Measurements from ENCODE around the gene CDYL. TPM values are rescaled to one million over a fixed set of nuclear protein-coding genes. Genes with fewer than 3 reads are reported as not detected.
A peak's percentile ranks its signal among the peaks of the same experiment; 100 is the strongest.
"Not testable (repeated sequence)": the region's sequence is repeated elsewhere in the genome, so short reads cannot be mapped to it uniquely, and the experiment has no call there.

CDYL gene
- total RNA-seq, 1 experiment from 2014 or later: 4.2 TPM

DNA sequence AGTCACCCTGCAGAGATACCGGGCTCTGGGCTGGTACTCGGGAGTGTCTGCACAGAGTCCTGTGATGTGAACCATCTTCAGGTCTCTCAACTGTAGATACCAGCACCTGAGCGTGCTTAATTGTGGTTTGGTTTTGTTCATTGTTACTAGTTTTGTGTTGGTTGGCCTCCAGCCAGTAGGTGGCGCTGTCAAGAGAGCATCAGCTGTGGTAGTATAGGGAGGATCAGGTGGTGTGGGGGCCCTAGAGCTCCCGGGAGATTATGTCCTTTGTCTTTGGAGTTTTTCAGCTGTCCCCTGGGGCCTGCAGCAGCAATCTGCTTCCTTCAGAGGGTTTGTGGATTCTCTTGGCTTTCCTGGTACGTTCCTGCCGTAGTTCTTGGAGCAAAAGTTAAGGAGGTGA lies 67.9 kb downstream of the CDYL start:
- Histone ChIP-seq H3K4me2 (ENCODE audit: low read depth, low read length, poor library complexity, severe bottlenecking) (no peak overlapping the region), H3K27me3 (ENCODE audit: low read length) (no peaks in the 10 kb centered on the region), H3K9me3 (ENCODE audit: low read length) (peaks cover 3% of the 10 kb centered on the region), H3K27ac (ENCODE audit: low read length) (no peak overlapping the region), H2AFZ (ENCODE audit: low read length) (no peak overlapping the region), H3K9me2 (replicated peaks; ENCODE audit: insufficient read depth, low read length) (no peaks in the 10 kb centered on the region), H3K79me2 (ENCODE audit: low read length) (no peaks in the 10 kb centered on the region), H4K20me1 (ENCODE audit: insufficient read depth, low read depth, low read length) (peaks cover 9% of the 10 kb centered on the region), H3K9ac (ENCODE audit: low read length) (no peak overlapping the region), H3K4me3 (ENCODE audit: low read length) (no peak overlapping the region), H3K36me3 (ENCODE audit: insufficient read depth, low read length) (no peaks in the 10 kb centered on the region), H3K4me1 (ENCODE audit: low read length) (no peaks in the 10 kb centered on the region)
- DNase-seq: peak; percentile 72

DNA sequence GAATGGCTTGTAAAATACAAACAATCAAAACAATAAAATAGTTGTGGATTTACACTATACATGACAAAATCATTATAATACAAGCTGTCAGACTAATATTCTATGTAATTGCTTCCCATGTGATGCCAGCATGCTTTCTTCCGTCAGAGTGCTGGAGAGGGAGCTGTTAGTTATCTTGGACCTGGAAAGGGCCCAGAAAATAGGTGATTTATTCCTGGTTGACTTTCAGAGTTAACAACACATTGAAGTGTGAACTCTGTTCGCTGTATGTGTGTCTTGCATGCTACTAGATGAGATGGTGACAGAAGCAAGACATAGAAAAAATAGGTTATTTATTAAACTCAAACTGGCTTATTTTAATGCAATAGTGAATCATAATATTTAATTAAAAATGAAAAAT lies 70.2 kb downstream of the CDYL start:
- H3K27ac ChIP-seq (ENCODE audit: low read length): no peak overlapping the region
- DNase-seq: no peak
- no peaks in the 10 kb centered on the region for H3K27me3 ChIP-seq (ENCODE audit: low read length)
- no peak overlapping the region for H3K4me3 ChIP-seq (ENCODE audit: low read length)
- no peak overlapping the region for H2AFZ ChIP-seq (ENCODE audit: low read length)
- H3K36me3 ChIP-seq (ENCODE audit: insufficient read depth, low read length): no peaks in the 10 kb centered on the region
- no peaks in the 10 kb centered on the region for H3K4me1 ChIP-seq (ENCODE audit: low read length)
- no peak overlapping the region for H3K4me2 ChIP-seq (ENCODE audit: low read depth, low read length, poor library complexity, severe bottlenecking)
- H3K9ac ChIP-seq (ENCODE audit: low read length): no peak overlapping the region
- H4K20me1 ChIP-seq (ENCODE audit: insufficient read depth, low read depth, low read length): peaks cover 14% of the 10 kb centered on the region
- peaks cover 3% of the 10 kb centered on the region for H3K9me3 ChIP-seq (ENCODE audit: low read length)
- no peaks in the 10 kb centered on the region for H3K9me2 ChIP-seq (replicated peaks; ENCODE audit: insufficient read depth, low read length)
- no peaks in the 10 kb centered on the region for H3K79me2 ChIP-seq (ENCODE audit: low read length)

DNA sequence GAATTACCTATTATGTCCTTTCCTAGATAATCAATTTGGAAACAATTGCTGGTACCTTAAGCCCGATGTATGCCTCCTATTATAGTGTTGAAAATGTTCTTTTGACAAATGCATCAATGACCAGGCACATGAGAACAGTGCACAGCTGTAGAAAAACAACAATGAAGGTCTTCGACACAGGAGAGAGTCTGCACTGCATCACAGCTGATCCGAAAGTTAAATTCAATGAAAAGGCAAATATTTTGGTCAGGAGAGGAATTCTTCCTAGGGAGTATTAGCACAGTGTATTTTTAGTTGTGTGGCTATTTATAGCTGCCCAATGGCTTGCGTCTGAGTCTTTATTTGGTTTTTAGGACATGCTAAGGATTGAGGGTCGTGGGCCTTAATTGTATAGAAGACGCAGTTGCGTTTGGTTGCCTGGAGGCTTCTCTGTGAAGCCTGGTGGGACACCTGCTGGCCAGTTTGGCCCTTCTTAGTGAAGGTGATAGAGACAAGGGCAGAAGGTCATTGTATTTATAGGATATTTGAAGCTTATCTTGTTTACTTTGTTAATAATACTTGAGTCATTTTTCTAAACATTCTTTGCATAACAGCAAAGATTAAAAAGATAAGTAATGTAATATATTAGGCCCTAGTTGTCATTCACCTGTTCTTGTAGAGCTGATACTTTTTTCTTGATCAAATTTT lies 72.3 kb downstream of the CDYL start:
- Histone ChIP-seq H3K9ac (ENCODE audit: low read length) (no peak overlapping the region), H4K20me1 (ENCODE audit: insufficient read depth, low read depth, low read length) (peaks cover 18% of the 10 kb centered on the region), H3K27me3 (ENCODE audit: low read length) (no peaks in the 10 kb centered on the region), H3K4me1 (ENCODE audit: low read length) (no peaks in the 10 kb centered on the region), H3K4me2 (ENCODE audit: low read depth, low read length, poor library complexity, severe bottlenecking) (no peak overlapping the region), H3K9me3 (ENCODE audit: low read length) (no peaks in the 10 kb centered on the region; the same call in none of the 2 replicates), H3K9me2 (replicated peaks; ENCODE audit: insufficient read depth, low read length) (no peaks in the 10 kb centered on the region), H2AFZ (ENCODE audit: low read length) (no peak overlapping the region), H3K79me2 (ENCODE audit: low read length) (no peaks in the 10 kb centered on the region), H3K27ac (ENCODE audit: low read length) (no peak overlapping the region), H3K36me3 (ENCODE audit: insufficient read depth, low read length) (no peaks in the 10 kb centered on the region), H3K4me3 (ENCODE audit: low read length) (no peak overlapping the region)
- DNase-seq: peak; percentile 49

- no peaks in the 10 kb centered on the region for H3K79me2 ChIP-seq (ENCODE audit: low read length)
Measured at GRCh38 chr6:4849226-4850022, 73.2 kb downstream of the CDYL start.

GRCh38 chr6:4851035-4851434 lies 74.8 kb downstream of the CDYL start:
- Histone ChIP-seq H3K27ac (ENCODE audit: low read length) (no peak overlapping the region), H3K79me2 (ENCODE audit: low read length) (no peaks in the 10 kb centered on the region), H3K36me3 (ENCODE audit: insufficient read depth, low read length) (no peaks in the 10 kb centered on the region), H2AFZ (ENCODE audit: low read length) (no peak overlapping the region), H3K4me2 (ENCODE audit: low read depth, low read length, poor library complexity, severe bottlenecking) (no peak overlapping the region), H3K27me3 (ENCODE audit: low read length) (no peaks in the 10 kb centered on the region), H3K9me3 (ENCODE audit: low read length) (no peaks in the 10 kb centered on the region), H3K9me2 (replicated peaks; ENCODE audit: insufficient read depth, low read length) (no peaks in the 10 kb centered on the region), H4K20me1 (ENCODE audit: insufficient read depth, low read depth, low read length) (peaks cover 23% of the 10 kb centered on the region), H3K9ac (ENCODE audit: low read length) (no peak overlapping the region), H3K4me1 (ENCODE audit: low read length) (no peaks in the 10 kb centered on the region), H3K4me3 (ENCODE audit: low read length) (no peak overlapping the region)
- no peak for DNase-seq

More at GRCh38 chr6:4849226-4850022, 73.2 kb downstream of the CDYL start:
- Histone ChIP-seq H3K4me1 (ENCODE audit: low read length) (no peaks in the 10 kb centered on the region), H3K27ac (ENCODE audit: low read length) (no peak overlapping the region), H3K9me3 (ENCODE audit: low read length) (no peaks in the 10 kb centered on the region), H2AFZ (ENCODE audit: low read length) (no peak overlapping the region), H3K4me3 (ENCODE audit: low read length) (no peak overlapping the region), H3K27me3 (ENCODE audit: low read length) (no peaks in the 10 kb centered on the region), H3K36me3 (ENCODE audit: insufficient read depth, low read length) (no peaks in the 10 kb centered on the region), H3K9ac (ENCODE audit: low read length) (no peak overlapping the region), H3K9me2 (replicated peaks; ENCODE audit: insufficient read depth, low read length) (no peaks in the 10 kb centered on the region), H3K4me2 (ENCODE audit: low read depth, low read length, poor library complexity, severe bottlenecking) (no peak overlapping the region), H4K20me1 (ENCODE audit: insufficient read depth, low read depth, low read length) (peaks cover 21% of the 10 kb centered on the region)
- no peak for DNase-seq

DNA sequence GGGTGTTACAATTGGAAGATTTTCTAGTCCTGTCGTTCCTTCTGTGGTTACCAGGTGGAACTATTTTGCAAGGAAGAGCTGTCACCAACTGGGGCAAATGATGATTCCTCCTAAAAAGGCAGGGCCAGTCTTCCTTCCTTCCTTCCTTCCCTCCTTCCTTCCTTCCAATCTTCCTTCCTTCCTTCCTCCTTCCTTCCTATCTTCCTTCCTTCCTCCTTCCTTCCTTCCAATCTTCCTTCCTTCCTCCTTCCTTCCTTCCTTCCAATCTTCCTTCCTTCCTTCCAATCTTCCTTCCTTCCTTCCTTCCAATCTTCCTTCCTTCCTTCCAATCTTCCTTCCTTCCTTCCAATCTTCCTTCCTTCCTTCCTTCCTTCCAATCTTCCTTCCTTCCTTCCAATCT lies 76.0 kb downstream of the CDYL start:
- H3K4me3 ChIP-seq (ENCODE audit: low read length); H3K79me2 ChIP-seq (ENCODE audit: low read length); H3K36me3 ChIP-seq (ENCODE audit: insufficient read depth, low read length); H2AFZ ChIP-seq (ENCODE audit: low read length); H3K4me1 ChIP-seq (ENCODE audit: low read length); H3K27ac ChIP-seq (ENCODE audit: low read length); H3K9me2 ChIP-seq (replicated peaks; ENCODE audit: insufficient read depth, low read length); H3K4me2 ChIP-seq (ENCODE audit: low read depth, low read length, poor library complexity, severe bottlenecking); H3K27me3 ChIP-seq (ENCODE audit: low read length); H3K9ac ChIP-seq (ENCODE audit: low read length); DNase-seq; H3K9me3 ChIP-seq (ENCODE audit: low read length): not testable (repeated sequence)
- peaks cover 23% of the 10 kb centered on the region for H4K20me1 ChIP-seq (ENCODE audit: insufficient read depth, low read depth, low read length)

GRCh38 chr6:4852938-4853337 lies 76.7 kb downstream of the CDYL start:
- no peaks in the 10 kb centered on the region for H3K36me3 ChIP-seq (ENCODE audit: insufficient read depth, low read length)
- no peaks in the 10 kb centered on the region for H3K4me1 ChIP-seq (ENCODE audit: low read length)
- no peak overlapping the region for H3K9ac ChIP-seq (ENCODE audit: low read length)
- H3K27me3 ChIP-seq (ENCODE audit: low read length): no peaks in the 10 kb centered on the region
- H2AFZ ChIP-seq (ENCODE audit: low read length): no peak overlapping the region
- H3K4me2 ChIP-seq (ENCODE audit: low read depth, low read length, poor library complexity, severe bottlenecking): no peak overlapping the region
- no peaks in the 10 kb centered on the region for H3K9me2 ChIP-seq (replicated peaks; ENCODE audit: insufficient read depth, low read length)
- peaks cover 23% of the 10 kb centered on the region for H4K20me1 ChIP-seq (ENCODE audit: insufficient read depth, low read depth, low read length)
- no peaks in the 10 kb centered on the region for H3K9me3 ChIP-seq (ENCODE audit: low read length)
- H3K27ac ChIP-seq (ENCODE audit: low read length): no peak overlapping the region
- DNase-seq: no peak
- H3K79me2 ChIP-seq (ENCODE audit: low read length): no peaks in the 10 kb centered on the region
- no peak overlapping the region for H3K4me3 ChIP-seq (ENCODE audit: low read length)

DNA sequence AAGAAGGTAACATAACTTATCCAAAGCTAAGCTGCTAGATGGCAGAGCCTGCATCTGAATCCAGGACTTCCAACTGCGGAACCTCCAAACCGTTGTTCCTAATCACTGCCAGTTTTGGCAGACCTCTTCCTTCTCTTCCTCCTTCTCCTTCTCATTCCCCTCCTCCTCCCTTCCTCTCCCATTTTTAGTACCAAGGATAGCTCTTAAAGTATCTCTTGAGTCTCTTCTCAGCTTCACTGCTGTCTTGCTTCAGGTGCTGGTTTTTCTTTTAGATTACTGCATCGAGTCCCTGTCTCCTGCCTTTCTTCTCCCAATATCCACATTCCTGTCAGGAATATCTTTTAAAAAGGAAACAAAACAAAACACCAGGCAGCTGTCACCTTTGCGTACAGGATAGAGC lies 77.1 kb downstream of the CDYL start:
- Histone ChIP-seq H3K9ac (ENCODE audit: low read length) (no peak overlapping the region), H3K4me1 (ENCODE audit: low read length) (no peaks in the 10 kb centered on the region), H3K27ac (ENCODE audit: low read length) (no peak overlapping the region), H2AFZ (ENCODE audit: low read length) (no peak overlapping the region), H3K27me3 (ENCODE audit: low read length) (no peaks in the 10 kb centered on the region), H4K20me1 (ENCODE audit: insufficient read depth, low read depth, low read length) (peaks cover 22% of the 10 kb centered on the region), H3K4me2 (ENCODE audit: low read depth, low read length, poor library complexity, severe bottlenecking) (no peak overlapping the region), H3K4me3 (ENCODE audit: low read length) (no peak overlapping the region), H3K79me2 (ENCODE audit: low read length) (no peaks in the 10 kb centered on the region), H3K9me3 (ENCODE audit: low read length) (no peaks in the 10 kb centered on the region), H3K9me2 (replicated peaks; ENCODE audit: insufficient read depth, low read length) (no peaks in the 10 kb centered on the region), H3K36me3 (ENCODE audit: insufficient read depth, low read length) (no peaks in the 10 kb centered on the region)
- DNase-seq: no peak
